NCI-H526 (cell line): Measurements from ENCODE around the gene PSAT1.
"Not testable (repeated sequence)": the region's sequence is repeated elsewhere in the genome, so short reads cannot be mapped to it uniquely, and the experiment has no call there.

Source experiments
- DNase-seq, 2 experiments: peaks; one replicate each; lab custom pipeline; 2025; lab: John Stamatoyannopoulos, UW

Gene PSAT1

DNA sequence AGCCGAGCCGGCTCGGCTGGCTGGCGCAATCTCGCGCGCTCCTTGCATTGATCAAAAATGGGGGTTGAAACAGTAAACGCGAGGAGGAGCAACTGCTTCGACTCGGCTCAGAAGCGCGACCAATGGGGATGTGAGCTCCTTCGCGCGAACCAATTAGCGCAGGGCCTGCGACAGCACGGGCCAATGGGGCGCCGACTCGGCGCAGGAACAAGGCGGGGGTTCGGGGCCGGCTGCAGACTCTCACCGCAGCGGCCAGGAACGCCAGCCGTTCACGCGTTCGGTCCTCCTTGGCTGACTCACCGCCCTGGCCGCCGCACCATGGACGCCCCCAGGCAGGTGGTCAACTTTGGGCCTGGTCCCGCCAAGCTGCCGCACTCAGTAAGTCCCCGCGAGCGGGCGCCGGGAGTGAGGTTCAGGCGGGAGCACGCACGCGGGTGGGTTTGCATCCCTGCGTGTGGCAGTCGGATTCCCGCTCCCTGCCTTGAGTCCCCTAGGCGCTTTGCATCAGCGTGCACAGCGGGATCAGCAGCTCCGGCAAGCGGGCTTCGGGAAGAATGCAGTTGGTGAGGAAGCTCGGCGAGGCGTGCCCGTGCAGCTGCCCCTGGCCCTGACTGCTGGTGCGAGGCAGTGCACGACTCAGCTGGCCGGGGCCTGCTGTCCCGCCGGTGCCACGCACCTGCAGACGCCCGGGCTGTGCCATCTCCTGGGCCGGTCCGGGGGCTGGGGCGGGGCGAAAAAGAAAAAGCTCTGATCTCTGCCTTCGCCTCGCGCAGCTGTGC, at the start of gene PSAT1:
Gene PSAT1, plus strand, starts transcription at position 233 of the 779 bp plus-strand sequence. Its CDS starts 86 bp downstream, at position 319.
- DNase-seq, result peak; percentile 87 to 92

- DNase-seq, result no peak
Measured at GRCh38 chr9:78248635-78249034, 48.3 kb upstream of the PSAT1 start.

- DNase-seq, result no peak
Measured at GRCh38 chr9:78249542-78249941, 47.4 kb upstream of the PSAT1 start.

GRCh38 chr9:78252616-78253015, 44.3 kb upstream of the PSAT1 start:
- no peak for DNase-seq

DNA sequence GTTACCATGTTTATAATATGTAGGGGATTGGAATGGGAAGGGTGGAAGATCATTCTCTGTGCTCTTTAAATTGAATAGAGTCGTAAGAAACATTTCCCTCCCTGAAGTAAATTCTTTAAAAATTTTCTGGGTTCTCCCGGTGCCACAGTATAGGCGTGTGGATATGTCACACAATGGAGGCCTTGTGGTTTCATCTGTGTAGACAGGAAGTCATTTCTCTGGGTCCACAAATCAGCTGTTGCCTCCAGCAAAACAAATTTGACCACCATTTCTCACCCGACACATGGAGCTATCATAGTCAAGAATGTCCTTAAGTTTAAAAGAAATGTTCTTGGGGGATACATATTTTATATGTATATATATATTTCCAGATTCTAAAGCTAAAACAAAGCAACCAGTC, 43.6 kb upstream of the PSAT1 start:
- DNase-seq, result no peak

DNA sequence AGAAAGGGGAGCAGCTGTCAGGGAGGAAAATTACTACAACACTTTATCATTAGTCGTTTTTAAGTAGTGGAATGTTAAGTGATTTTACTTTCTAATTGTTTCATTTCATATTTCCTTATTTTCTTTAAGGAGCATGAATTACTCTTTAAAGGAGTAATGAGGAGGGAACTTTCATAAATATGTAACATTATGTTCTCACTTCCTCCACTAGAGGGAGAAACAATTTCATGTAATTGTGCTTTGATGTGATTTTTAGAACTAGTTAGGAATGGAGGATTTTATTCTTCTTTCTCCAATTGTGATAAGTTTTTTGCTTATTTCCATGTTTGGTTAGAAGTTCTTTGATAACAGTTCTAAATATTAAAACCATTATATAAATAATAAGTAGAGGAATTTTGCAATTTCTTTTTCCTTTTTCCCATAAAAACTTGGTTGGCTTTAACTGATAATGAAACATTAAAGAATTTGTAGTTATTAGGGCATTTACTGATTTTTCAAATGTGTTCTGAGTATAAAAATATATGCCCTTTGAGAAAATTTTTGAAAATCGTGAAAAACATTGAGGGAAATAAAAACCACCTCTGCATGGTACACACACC, 35.4 kb upstream of the PSAT1 start:
- peak; percentile 8 to 47 for DNase-seq

DNA sequence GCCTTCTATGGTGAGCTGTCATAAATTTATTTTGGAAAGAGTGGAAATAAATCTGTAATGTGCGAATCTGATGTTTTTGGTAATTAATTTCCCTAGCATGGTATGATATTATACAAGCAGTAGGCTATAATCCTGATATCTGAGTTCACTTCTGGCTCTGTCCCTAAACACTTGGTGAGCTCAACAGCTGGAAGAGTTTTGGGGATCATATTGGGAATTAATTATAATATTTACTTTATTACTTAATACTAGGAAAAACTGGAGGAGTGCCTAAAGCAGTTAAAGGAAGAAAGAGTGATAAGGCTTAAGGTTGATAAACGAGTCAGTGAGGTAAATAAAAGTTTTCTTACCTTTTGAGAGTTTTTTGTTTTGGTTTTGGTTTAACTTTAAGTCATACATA, 34.3 kb upstream of the PSAT1 start:
- DNase-seq, result no peak

DNA sequence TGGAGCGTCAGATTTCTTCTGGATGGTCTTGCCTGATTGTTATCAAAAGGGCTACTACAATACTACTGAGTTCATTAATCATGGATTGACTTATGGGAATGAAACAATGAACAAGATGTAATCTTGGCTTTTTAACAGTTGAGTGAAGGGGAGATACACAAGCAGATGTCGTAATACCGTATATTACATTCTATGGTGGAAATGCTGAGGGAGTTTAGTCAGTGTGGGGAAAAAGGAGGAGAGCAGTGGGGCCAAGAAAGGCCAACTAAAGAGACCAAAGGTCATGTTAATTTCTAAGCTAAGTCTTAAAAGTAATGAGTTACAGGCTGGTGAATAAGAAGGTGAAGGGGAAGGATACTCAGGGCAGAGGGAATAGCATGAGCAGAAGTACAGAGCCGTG, 29.0 kb upstream of the PSAT1 start:
- no peak for DNase-seq

GRCh38 chr9:78269784-78270183, 27.1 kb upstream of the PSAT1 start:
- DNase-seq, result no peak

DNA sequence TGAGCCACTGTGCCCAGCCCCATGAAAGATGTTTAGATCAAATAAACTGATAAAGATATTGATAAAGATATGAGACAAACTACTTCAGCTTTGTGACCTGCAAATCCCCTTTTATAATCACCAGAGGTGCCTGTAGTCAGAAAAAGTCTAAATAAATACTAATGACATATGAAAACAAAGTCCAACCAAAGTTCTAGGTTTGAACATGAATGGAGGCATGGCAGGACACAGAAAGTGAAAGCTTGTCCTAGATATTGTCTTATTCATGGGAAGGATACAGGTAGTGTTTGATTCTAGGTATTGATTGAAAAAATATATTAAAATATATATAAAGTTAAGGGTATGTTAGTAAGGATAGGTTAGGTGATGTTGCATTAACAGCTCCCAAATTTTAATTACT, 24.6 kb upstream of the PSAT1 start:
- DNase-seq, result no peak

- DNase-seq, result no peak
Measured at GRCh38 chr9:78273761-78274160, 23.2 kb upstream of the PSAT1 start.

GRCh38 chr9:78278177-78278777, 18.6 kb upstream of the PSAT1 start:
- DNase-seq, result no peak

- DNase-seq, result no peak
Measured at GRCh38 chr9:78278801-78279200, 18.1 kb upstream of the PSAT1 start.

DNA sequence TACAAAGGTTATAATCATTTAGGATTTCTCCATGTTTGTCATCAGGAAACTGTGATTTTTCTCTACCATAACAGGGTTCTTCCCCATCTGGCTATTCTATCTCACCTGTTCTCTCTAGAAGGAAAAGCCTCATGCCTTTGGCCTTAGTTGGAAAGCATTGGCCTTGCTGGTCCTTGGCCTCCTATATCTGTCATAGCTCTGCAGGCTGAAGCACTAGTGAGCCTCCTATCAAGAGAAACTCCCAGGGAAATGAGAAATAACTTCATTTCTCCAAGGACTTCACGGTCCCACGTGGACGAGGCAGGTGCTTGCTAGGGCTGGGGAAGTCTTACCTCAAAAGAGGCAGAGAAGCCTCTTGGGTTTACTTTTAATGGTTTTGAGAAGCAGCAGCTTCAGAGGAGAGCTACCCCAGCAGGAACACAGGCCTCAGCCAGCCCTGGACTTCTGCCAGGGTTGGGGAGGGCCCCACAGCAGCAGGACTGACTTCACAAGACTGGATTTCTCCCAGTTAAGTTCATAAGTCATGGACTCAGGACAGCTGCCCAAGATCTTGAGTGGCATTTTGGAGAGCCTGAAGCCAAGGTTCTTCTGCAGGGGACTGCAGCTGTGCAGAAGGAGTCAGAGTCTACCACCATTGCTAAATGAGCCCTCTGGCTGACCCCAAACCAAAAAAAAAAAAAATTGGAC, 15.8 kb upstream of the PSAT1 start:
- no peak for DNase-seq

- DNase-seq, result not testable (repeated sequence)
Measured at GRCh38 chr9:78284181-78284580, 12.7 kb upstream of the PSAT1 start.

- no peak for DNase-seq
Measured at GRCh38 chr9:78286125-78286524, 10.8 kb upstream of the PSAT1 start.

DNA sequence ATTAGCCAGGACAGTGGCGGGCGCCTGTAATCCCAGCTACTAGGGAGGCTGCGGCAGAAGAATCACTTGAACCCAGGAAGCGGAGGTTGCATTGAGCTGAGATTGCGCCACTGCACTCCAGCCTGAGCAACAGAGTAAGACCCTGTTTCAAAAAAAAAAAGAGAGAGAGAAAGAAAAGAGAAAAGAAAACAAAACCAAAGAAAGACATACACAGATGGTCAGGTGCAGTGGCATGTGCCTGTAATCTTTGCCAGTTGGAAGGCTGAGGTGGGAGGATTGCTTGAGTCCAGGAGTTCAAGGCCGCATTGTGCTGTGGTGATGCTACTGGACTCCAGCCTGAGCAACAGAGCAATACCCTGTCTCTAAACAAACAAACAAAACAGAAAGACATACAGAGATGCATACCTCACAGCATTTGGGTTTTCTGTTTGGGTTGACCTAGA, 10.0 kb upstream of the PSAT1 start:
- DNase-seq, result no peak

- DNase-seq, result peak in 1 of 2 experiments; percentile 2
Measured at GRCh38 chr9:78288214-78288892, 8.6 kb upstream of the PSAT1 start.

DNA sequence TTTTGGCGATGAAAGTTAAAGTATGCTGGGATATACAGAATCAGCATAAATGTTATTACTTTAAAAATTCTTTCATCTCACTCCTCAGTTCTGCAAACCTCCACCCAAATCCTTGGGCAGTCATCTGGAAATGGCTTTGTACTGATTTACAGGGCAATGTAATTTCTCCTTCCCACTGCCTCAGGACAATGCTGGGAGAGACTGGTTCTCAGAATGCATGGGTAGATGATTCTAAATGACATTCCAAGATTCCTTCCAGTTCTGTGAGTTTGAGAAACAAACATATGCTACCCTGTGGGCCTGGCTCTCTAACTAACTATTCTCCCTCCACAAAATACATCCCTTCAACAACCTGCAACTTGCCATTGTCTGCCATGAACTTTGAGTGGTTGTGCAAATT, 7.5 kb upstream of the PSAT1 start:
- no peak for DNase-seq

DNA sequence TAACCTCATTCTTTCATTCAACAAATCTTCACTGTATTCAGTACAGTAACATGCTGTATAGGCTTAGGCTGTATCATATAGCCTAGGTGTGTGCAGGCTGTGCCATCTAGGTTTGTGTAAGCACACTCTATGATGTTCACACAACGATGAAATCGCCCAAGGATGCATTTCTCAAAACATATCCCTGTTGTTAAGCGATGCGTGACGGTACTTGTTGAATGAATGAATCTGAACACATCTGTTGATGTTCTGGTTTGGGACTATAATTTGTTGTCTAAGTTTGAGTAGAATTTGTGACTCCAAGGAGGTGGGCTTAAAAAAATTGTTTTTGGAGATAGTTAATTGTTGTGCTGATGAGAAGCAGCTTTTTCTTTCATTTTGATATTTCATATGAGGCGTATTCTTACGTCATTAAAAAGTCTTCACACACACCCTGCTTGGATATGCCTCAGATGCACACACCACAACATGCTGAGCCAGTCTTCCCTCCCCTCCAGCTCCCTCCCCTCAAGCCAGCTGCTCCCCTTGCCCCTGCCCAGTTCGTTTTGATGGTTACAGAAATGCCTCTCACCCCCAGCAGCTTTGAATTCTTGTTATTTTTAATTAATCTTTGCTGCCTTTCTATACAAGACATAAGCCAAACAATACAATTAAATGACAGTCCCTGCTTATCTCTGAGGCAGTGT, 5.5 kb upstream of the PSAT1 start:
- no peak for DNase-seq

GRCh38 chr9:78292026-78292425, 4.9 kb upstream of the PSAT1 start:
- no peak for DNase-seq
